ENCODE results near the gene SDR42E2. TPM values are rescaled to one million over a fixed set of nuclear protein-coding genes. Genes with fewer than 3 reads are reported as not detected.
"Not testable (repeated sequence)": the region's sequence is repeated elsewhere in the genome, so short reads cannot be mapped to it uniquely, and the experiment has no call there.

Gene SDR42E2
- total RNA-seq, 1 donor from 2014 or later: not detected

GRCh38 chr16:22123146-22123545 is 39.2 kb upstream of the SDR42E2 start:
- no peaks in the 10 kb centered on the region for H3K36me3 ChIP-seq (ENCODE audit: control insufficient read depth, insufficient read depth, low read length)
- no peak for TF ChIP-seq CTCF (IDR thresholded peaks at IDR 0.05; ENCODE audit: insufficient read depth, low read length, poor library complexity, severe bottlenecking)
- H3K4me3 ChIP-seq (ENCODE audit: low read depth, low read length): no peak overlapping the region
- H3K27me3 ChIP-seq (ENCODE audit: control insufficient read depth, insufficient read depth, low read length): no peaks in the 10 kb centered on the region
- DNase-seq (ENCODE audit: low read depth): no peak

GRCh38 chr16:22123759-22124490 is 38.4 kb upstream of the SDR42E2 start:
- H3K36me3 ChIP-seq (ENCODE audit: control insufficient read depth, insufficient read depth, low read length): no peaks in the 10 kb centered on the region
- H3K27me3 ChIP-seq (ENCODE audit: control insufficient read depth, insufficient read depth, low read length): no peaks in the 10 kb centered on the region
- no peak for DNase-seq (ENCODE audit: low read depth)
- H3K4me3 ChIP-seq (ENCODE audit: low read depth, low read length): no peak overlapping the region
- TF ChIP-seq CTCF (IDR thresholded peaks at IDR 0.05; ENCODE audit: insufficient read depth, low read length, poor library complexity, severe bottlenecking): no peak

GRCh38 chr16:22124583-22125284 is 37.6 kb upstream of the SDR42E2 start:
- H3K36me3 ChIP-seq (ENCODE audit: control insufficient read depth, insufficient read depth, low read length): no peaks in the 10 kb centered on the region
- H3K27me3 ChIP-seq (ENCODE audit: control insufficient read depth, insufficient read depth, low read length): no peaks in the 10 kb centered on the region
- TF ChIP-seq CTCF (IDR thresholded peaks at IDR 0.05; ENCODE audit: insufficient read depth, low read length, poor library complexity, severe bottlenecking): no peak
- DNase-seq (ENCODE audit: low read depth): no peak
- no peak overlapping the region for H3K4me3 ChIP-seq (ENCODE audit: low read depth, low read length)

- peaks cover 2% of the 10 kb centered on the region for H3K27me3 ChIP-seq (ENCODE audit: control insufficient read depth, insufficient read depth, low read length)
- H3K36me3 ChIP-seq (ENCODE audit: control insufficient read depth, insufficient read depth, low read length): no peaks in the 10 kb centered on the region
Observed at GRCh38 chr16:22126037-22126558, 36.2 kb upstream of the SDR42E2 start.

GRCh38 chr16:22128537-22128936 is 33.8 kb upstream of the SDR42E2 start:
- H3K36me3 ChIP-seq (ENCODE audit: control insufficient read depth, insufficient read depth, low read length); DNase-seq (ENCODE audit: low read depth); H3K4me3 ChIP-seq (ENCODE audit: low read depth, low read length); H3K27me3 ChIP-seq (ENCODE audit: control insufficient read depth, insufficient read depth, low read length): not testable (repeated sequence)

More at GRCh38 chr16:22126037-22126558, 36.2 kb upstream of the SDR42E2 start:
- TF ChIP-seq CTCF (IDR thresholded peaks at IDR 0.05; ENCODE audit: insufficient read depth, low read length, poor library complexity, severe bottlenecking): no peak
- DNase-seq (ENCODE audit: low read depth): no peak
- H3K4me3 ChIP-seq (ENCODE audit: low read depth, low read length): no peak overlapping the region

- no peaks in the 10 kb centered on the region for H3K36me3 ChIP-seq (ENCODE audit: control insufficient read depth, insufficient read depth, low read length)
- TF ChIP-seq CTCF (IDR thresholded peaks at IDR 0.05; ENCODE audit: insufficient read depth, low read length, poor library complexity, severe bottlenecking): no peak
- no peak for DNase-seq (ENCODE audit: low read depth)
- H3K4me3 ChIP-seq (ENCODE audit: low read depth, low read length): no peak overlapping the region
- peaks cover 2% of the 10 kb centered on the region for H3K27me3 ChIP-seq (ENCODE audit: control insufficient read depth, insufficient read depth, low read length)
Observed at GRCh38 chr16:22130528-22130927, 31.8 kb upstream of the SDR42E2 start.

Data from kidney epithelial cell (primary cell).